Transverse colon (tissue), 3 donors: ENCODE results near the gene IL6.

Source experiments
- POLR2A ChIP-seq: fragments of 450-650 bp; IDR thresholded peaks from one replicate; pipeline ENCODE4 v1.6.1; 2016; ENCODE audit warnings: antibody characterized with exemption, mild to moderate bottlenecking, moderate library complexity
- TF ChIP-seq, protein P1 (sequence below), 5 experiments: fragments of 200-600 bp in 3 of 5; fragments of 450-650 bp in 2 of 5; sonication (generic) in 3 of 5; IDR thresholded peaks; 1 replicate in 2 of 5; 2 replicates in 3 of 5; pipeline ENCODE4 v1.5.1; 2016 to 2017; ENCODE audit warnings: antibody characterized with exemption in 5 of 5, inconsistent platforms in 3 of 5, mild to moderate bottlenecking in 2 of 5, moderate library complexity in 1 of 5

DNA sequence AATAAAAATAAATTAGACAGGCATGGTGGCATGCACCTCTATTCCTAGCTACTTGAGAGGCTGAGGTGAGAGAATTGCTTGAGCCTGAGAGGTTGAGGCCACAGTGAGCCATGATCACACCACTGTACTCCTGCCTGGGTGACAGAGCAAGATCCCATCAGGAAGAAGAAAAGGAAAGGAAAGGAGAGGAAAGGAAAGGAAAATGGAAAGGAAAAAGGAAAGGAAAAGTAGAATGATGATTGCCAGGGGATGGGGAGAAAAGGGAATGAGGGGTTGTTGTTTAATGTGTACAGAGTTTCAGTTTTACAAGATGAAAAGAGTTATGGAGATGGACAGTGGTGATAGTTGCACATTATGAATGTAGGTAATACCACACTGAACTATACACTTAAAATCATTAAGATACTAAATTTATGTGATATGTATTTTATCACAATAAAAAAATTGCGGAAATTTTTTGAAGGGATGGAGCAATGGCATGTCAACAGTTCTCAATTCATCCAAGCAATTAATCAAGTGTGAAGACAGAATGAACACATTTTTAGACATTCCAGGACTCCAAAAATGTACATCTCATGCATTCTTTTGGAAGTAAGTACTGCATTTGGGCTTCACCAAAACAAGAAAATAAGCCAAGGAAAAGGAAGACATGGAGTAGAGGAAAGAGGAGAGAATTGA lies 44.3 kb downstream of the IL6 start:
- TF ChIP-seq, protein P1, sequence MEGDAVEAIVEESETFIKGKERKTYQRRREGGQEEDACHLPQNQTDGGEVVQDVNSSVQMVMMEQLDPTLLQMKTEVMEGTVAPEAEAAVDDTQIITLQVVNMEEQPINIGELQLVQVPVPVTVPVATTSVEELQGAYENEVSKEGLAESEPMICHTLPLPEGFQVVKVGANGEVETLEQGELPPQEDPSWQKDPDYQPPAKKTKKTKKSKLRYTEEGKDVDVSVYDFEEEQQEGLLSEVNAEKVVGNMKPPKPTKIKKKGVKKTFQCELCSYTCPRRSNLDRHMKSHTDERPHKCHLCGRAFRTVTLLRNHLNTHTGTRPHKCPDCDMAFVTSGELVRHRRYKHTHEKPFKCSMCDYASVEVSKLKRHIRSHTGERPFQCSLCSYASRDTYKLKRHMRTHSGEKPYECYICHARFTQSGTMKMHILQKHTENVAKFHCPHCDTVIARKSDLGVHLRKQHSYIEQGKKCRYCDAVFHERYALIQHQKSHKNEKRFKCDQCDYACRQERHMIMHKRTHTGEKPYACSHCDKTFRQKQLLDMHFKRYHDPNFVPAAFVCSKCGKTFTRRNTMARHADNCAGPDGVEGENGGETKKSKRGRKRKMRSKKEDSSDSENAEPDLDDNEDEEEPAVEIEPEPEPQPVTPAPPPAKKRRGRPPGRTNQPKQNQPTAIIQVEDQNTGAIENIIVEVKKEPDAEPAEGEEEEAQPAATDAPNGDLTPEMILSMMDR (IDR thresholded peaks at IDR 0.05) = no peak
- no peak for TF ChIP-seq POLR2A
